ENCODE results near the gene REXO5. TPM values are rescaled to one million over a fixed set of nuclear protein-coding genes. Genes with fewer than 3 reads are reported as not detected.
A peak's percentile ranks its signal among the peaks of the same experiment; 100 is the strongest.

REXO5 gene
- total and polyA plus RNA-seq, 10 of the 15 experiments (the other 5 are each of a cell fraction or from before 2014, with no cell fraction given), result 3.8 to 15.5 (median 10.1) TPM

- H3K79me2 ChIP-seq (ENCODE audit: control insufficient read depth, insufficient read depth, low read length), result no peaks in the 10 kb centered on the region
- ChIA-PET POLR2A (no interaction called here), SMC1A (ENCODE audit: uncharacterized antibody, unreplicated experiment) (interaction anchor here (1.2 to 2.8 kb wide), 5 partner anchors 10 to 76 kb away, joined by 3 to 14 read pairs (median 4); no protein-coding TSS in a partner anchor), RAD21 (ENCODE audit: unreplicated experiment) (interaction anchor here (1.0 kb wide), 1 partner anchor 29 kb away, joined by 3 read pairs; no protein-coding TSS in a partner anchor), CTCF (interaction anchor here (0.6 to 5.3 kb wide), 15 partner anchors 10 to 307 kb away, joined by 3 to 44 read pairs (median 3); partner anchors contain the start of genes ACSM3 and THUMPD1)
- no peaks in the 10 kb centered on the region for H3K36me3 ChIP-seq (ENCODE audit: control insufficient read depth in 2 of 2, insufficient read depth in 2 of 2, low read length in 1 of 2)
- H3K4me3 ChIP-seq, result no peak overlapping the region
- BruUV-seq (replicated peaks), result no TSS peak
- no peak overlapping the region for H2AFZ ChIP-seq (ENCODE audit: control insufficient read depth, low read depth, low read length)
- no peaks in the 10 kb centered on the region for H4K20me1 ChIP-seq (ENCODE audit: control insufficient read depth, insufficient read depth)
- no peaks in the 10 kb centered on the region for H3K9me3 ChIP-seq (replicated peaks; ENCODE audit: control insufficient read depth, insufficient read depth, low read length)
- WGBS (ENCODE audit: insufficient coverage, insufficient replicate concordance, low lambda C conversion rate, missing lambda C conversion rate), result 50% methylated on average over 7 of the region's 7 CpGs
- no peak overlapping the region for H3K27ac ChIP-seq (ENCODE audit: control insufficient read depth, insufficient read depth)
- intact Hi-C loops (cut with micrococcal nuclease; ENCODE audit: unreplicated experiment) (no loop called here), in situ Hi-C loops (cut with MboI) (no loop called here)
- peak; percentile 9 for DNase-seq (ENCODE audit: low read depth, low spot score)
- ATAC-seq, result peak; percentile 100
- H3K27me3 ChIP-seq (replicated peaks in 1 of 2; ENCODE audit: control insufficient read depth in 2 of 2, insufficient read depth in 2 of 2, low read length in 1 of 2), result no peaks in the 10 kb centered on the region
- TF ChIP-seq RAD21 (IDR thresholded peaks at IDR 0.05; ENCODE audit: insufficient read depth, low read depth, low read length) (peak; percentile 54), CBX3 (IDR thresholded peaks at IDR 0.05; ENCODE audit: borderline replicate concordance, low read depth) (no peak), CTCF (IDR thresholded peaks at IDR 0.05 in 2 of 3, conservative IDR thresholded peaks at IDR 0.05 in 1 of 3; ENCODE audit: control insufficient read depth in 2 of 3, extremely low read depth in 1 of 3, insufficient read depth in 1 of 3, low read depth in 3 of 3, low read length in 3 of 3) (peak; percentile 82 to 92 (median 92)), NRF1 (conservative IDR thresholded peaks at IDR 0.05; ENCODE audit: low read depth, low read length) (no peak), MLLT1 (IDR thresholded peaks at IDR 0.05) (no peak), SMC3 (IDR thresholded peaks at IDR 0.05; ENCODE audit: borderline replicate concordance, low read length) (peak; percentile 50), SMARCA5 (IDR thresholded peaks at IDR 0.05) (0 out of 2 replicates have a peak, but pooled peaks have one; percentile 31), YY1 (IDR thresholded peaks at IDR 0.05; ENCODE audit: low read depth, low read length) (peak; percentile 54; the same call in 1 of the 2 replicates)
- no peak overlapping the region for H3K9ac ChIP-seq (ENCODE audit: control insufficient read depth, insufficient read depth, low read length)
- no peaks in the 10 kb centered on the region for H3K4me1 ChIP-seq (ENCODE audit: control insufficient read depth, insufficient read depth, low read length)
- FAIRE-seq, result peak; percentile 93
- H3K4me2 ChIP-seq (ENCODE audit: control insufficient read depth, insufficient read depth), result no peak overlapping the region
Observed at GRCh38 chr16:20774703-20775362, 31.5 kb upstream of the REXO5 start.
